ENCODE data around the gene PTPN18. TPM values are rescaled to one million over a fixed set of nuclear protein-coding genes. Genes with fewer than 3 reads are reported as not detected.

PTPN18 gene
- total RNA-seq, 2 donors from 2014 or later, result 61.7 to 156 TPM

- no peak overlapping the region for H3K4me3 ChIP-seq
- no peaks in the 10 kb centered on the region for H3K27me3 ChIP-seq
- intact Hi-C loops (cut with DNase I), result no loop called here
- ATAC-seq, result no peak
- WGBS, 2 donors, result 93% methylated on average over 8 to 26 of the region's 26 CpGs
- H3K36me3 ChIP-seq (replicated peaks in 1 of 2; ENCODE audit: insufficient read depth in 1 of 2, low read depth in 2 of 2), result peaks cover 0 to 28% of the 10 kb centered on the region in 2 donors
- H3K27ac ChIP-seq, result no peak overlapping the region
- peaks cover 15% of the 10 kb centered on the region for H3K4me1 ChIP-seq
- no peaks in the 10 kb centered on the region for H3K9me3 ChIP-seq
- no peak for DNase-seq
- TF ChIP-seq POLR2A (IDR thresholded peaks at IDR 0.05) (no peak), CTCF (IDR thresholded peaks at IDR 0.05) (no peak)
Measured at GRCh38 chr2:130346041-130346740, 9.7 kb upstream of the PTPN18 start.

GRCh38 chr2:130346741-130347066, 9.2 kb upstream of the PTPN18 start:
- TF ChIP-seq CTCF (IDR thresholded peaks at IDR 0.05) (no peak), POLR2A (IDR thresholded peaks at IDR 0.05) (no peak)
- intact Hi-C loops (cut with DNase I), result no loop called here
- Histone ChIP-seq H3K4me1 (peaks cover 12% of the 10 kb centered on the region), H3K27ac (no peak overlapping the region), H3K9me3 (no peaks in the 10 kb centered on the region), H3K27me3 (no peaks in the 10 kb centered on the region), H3K36me3 (replicated peaks in 1 of 2; ENCODE audit: insufficient read depth in 1 of 2, low read depth in 2 of 2) (peaks cover 0 to 28% of the 10 kb centered on the region in 2 donors), H3K4me3 (no peak overlapping the region)
- DNase-seq (no peak), ATAC-seq (no peak)
- 84 to 89% methylated on average over 3 to 4 of the region's 4 CpGs for WGBS, 2 donors

GRCh38 chr2:130347220-130347925, 8.5 kb upstream of the PTPN18 start:
- Histone ChIP-seq H3K4me1 (peaks cover 12% of the 10 kb centered on the region), H3K9me3 (no peaks in the 10 kb centered on the region), H3K27ac (no peak overlapping the region), H3K36me3 (replicated peaks in 1 of 2; ENCODE audit: insufficient read depth in 1 of 2, low read depth in 2 of 2) (peaks cover 0 to 28% of the 10 kb centered on the region in 2 donors), H3K4me3 (no peak overlapping the region), H3K27me3 (no peaks in the 10 kb centered on the region)
- ATAC-seq (no peak), DNase-seq (no peak)
- WGBS, 2 donors, result 87 to 90% methylated on average over 7 of the region's 7 CpGs
- TF ChIP-seq POLR2A (IDR thresholded peaks at IDR 0.05), result no peak
- no peak for TF ChIP-seq CTCF (IDR thresholded peaks at IDR 0.05)
- intact Hi-C loops (cut with DNase I), result no loop called here

GRCh38 chr2:130349174-130349573, 6.7 kb upstream of the PTPN18 start:
- H3K36me3 ChIP-seq (replicated peaks in 1 of 2; ENCODE audit: insufficient read depth in 1 of 2, low read depth in 2 of 2), result peaks cover 0 to 28% of the 10 kb centered on the region in 2 donors
- no peak for TF ChIP-seq CTCF (IDR thresholded peaks at IDR 0.05)
- TF ChIP-seq POLR2A (IDR thresholded peaks at IDR 0.05), result no peak
- ATAC-seq (no peak), DNase-seq (no peak)
- H3K27ac ChIP-seq, result no peak overlapping the region
- H3K4me3 ChIP-seq, result no peak overlapping the region
- no peaks in the 10 kb centered on the region for H3K9me3 ChIP-seq
- intact Hi-C loops (cut with DNase I), result no loop called here
- 88 to 93% methylated on average over 3 of the region's 3 CpGs for WGBS, 2 donors
- H3K27me3 ChIP-seq, result no peaks in the 10 kb centered on the region
- H3K4me1 ChIP-seq, result peaks cover 19% of the 10 kb centered on the region
